ENCODE data around the gene MLXIP.

GRCh38 chr12:122059203-122059960, 19.2 kb upstream of the MLXIP start:
- TF ChIP-seq CTCF (IDR thresholded peaks at IDR 0.05): no peak
- no peak for TF ChIP-seq POLR2AphosphoS5 (IDR thresholded peaks at IDR 0.05; ENCODE audit: low read depth, low read length)
- TF ChIP-seq REST (IDR thresholded peaks at IDR 0.05; ENCODE audit: insufficient read depth in 1 of 2, low read depth in 2 of 2, low read length in 1 of 2): no peak
- TF ChIP-seq SIN3A (IDR thresholded peaks at IDR 0.05; ENCODE audit: borderline replicate concordance, insufficient read depth, low read depth, low read length): no peak

All from Panc1 (cell line).